HG03139 (cell line): ENCODE measurements around the gene LPP.

Experiments used
- ATAC-seq: cut with Tn5 transposase; IDR thresholded peaks from one replicate; pipeline ENCODE4 v1.9.1; 2021; ENCODE audit not compliant: unreplicated experiment

The LPP gene

GRCh38 chr3:188661806-188662205 lies 507.8 kb downstream of the LPP start:
- no peak for ATAC-seq

- ATAC-seq = no peak
Measured at GRCh38 chr3:188662214-188662613, 508.3 kb downstream of the LPP start.

GRCh38 chr3:188662795-188663194 lies 508.8 kb downstream of the LPP start:
- ATAC-seq = no peak

GRCh38 chr3:188663839-188664238 lies 509.9 kb downstream of the LPP start:
- ATAC-seq = no peak

- ATAC-seq = no peak
Measured at GRCh38 chr3:188664795-188665194, 510.8 kb downstream of the LPP start.

- no peak for ATAC-seq
Measured at GRCh38 chr3:188667926-188668325, 514.0 kb downstream of the LPP start.

- ATAC-seq = no peak
Measured at GRCh38 chr3:188670446-188670845, 516.5 kb downstream of the LPP start.

GRCh38 chr3:188671971-188672370 lies 518.0 kb downstream of the LPP start:
- no peak for ATAC-seq

GRCh38 chr3:188672840-188673239 lies 518.9 kb downstream of the LPP start:
- ATAC-seq = no peak

- no peak for ATAC-seq
Measured at GRCh38 chr3:188673646-188674186, 519.8 kb downstream of the LPP start.

GRCh38 chr3:188674595-188674994 lies 520.6 kb downstream of the LPP start:
- ATAC-seq = no peak

GRCh38 chr3:188677344-188677743 lies 523.4 kb downstream of the LPP start:
- no peak for ATAC-seq

GRCh38 chr3:188680189-188680588 lies 526.2 kb downstream of the LPP start:
- no peak for ATAC-seq

- ATAC-seq = no peak
Measured at GRCh38 chr3:188680605-188681004, 526.6 kb downstream of the LPP start.

GRCh38 chr3:188682316-188682715 lies 528.4 kb downstream of the LPP start:
- no peak for ATAC-seq

GRCh38 chr3:188683032-188683521 lies 529.1 kb downstream of the LPP start:
- no peak for ATAC-seq

- no peak for ATAC-seq
Measured at GRCh38 chr3:188684276-188684675, 530.3 kb downstream of the LPP start.

- no peak for ATAC-seq
Measured at GRCh38 chr3:188685789-188686188, 531.8 kb downstream of the LPP start.

GRCh38 chr3:188686324-188686723 lies 532.4 kb downstream of the LPP start:
- ATAC-seq = no peak

GRCh38 chr3:188687389-188687788 lies 533.4 kb downstream of the LPP start:
- ATAC-seq = no peak

- ATAC-seq = no peak
Measured at GRCh38 chr3:188689101-188689574, 535.2 kb downstream of the LPP start.

- ATAC-seq = no peak
Measured at GRCh38 chr3:188690064-188690463, 536.1 kb downstream of the LPP start.

- no peak for ATAC-seq
Measured at GRCh38 chr3:188691004-188691403, 537.0 kb downstream of the LPP start.
